H9 (cell line): ENCODE data around the gene LTB4R. TPM values are rescaled to one million over a fixed set of nuclear protein-coding genes. Genes with fewer than 3 reads are reported as not detected.

Source experiments
- DNase-seq: peaks from one replicate; pipeline ENCODE4 v3.0.0-alpha.2; 2017
- H2AFZ ChIP-seq: one replicate; pipeline ENCODE4 v1.6.1; 2013; ENCODE audit warnings: mild to moderate bottlenecking, low read length, control low read depth, moderate library complexity
- H2AK5ac ChIP-seq: 2 replicates; pipeline ENCODE4 v1.6.1; 2013; ENCODE audit warnings: low read length, control low read depth, mixed read lengths; ENCODE audit not compliant: insufficient read length
- H2BK120ac ChIP-seq: one replicate; pipeline ENCODE4 v1.6.1; 2013; ENCODE audit warnings: low read depth, mild to moderate bottlenecking, low read length, control low read depth, inconsistent platforms; ENCODE audit not compliant: poor library complexity, severe bottlenecking
- H2BK12ac ChIP-seq: 2 replicates; pipeline ENCODE4 v1.6.1; 2013; ENCODE audit warnings: low read length, control low read depth, mixed read lengths, low read depth; ENCODE audit not compliant: insufficient read length
- H2BK15ac ChIP-seq: 2 replicates; pipeline ENCODE4 v1.6.1; 2013; ENCODE audit warnings: low read depth, low read length, control low read depth
- H2BK20ac ChIP-seq: one replicate; pipeline ENCODE4 v1.6.1; 2013; ENCODE audit warnings: low read depth, mild to moderate bottlenecking, low read length, control low read depth, inconsistent platforms; ENCODE audit not compliant: poor library complexity, severe bottlenecking
- H2BK5ac ChIP-seq: 2 replicates; pipeline ENCODE4 v1.6.1; 2013; ENCODE audit warnings: low read length, control low read depth, mixed read lengths; ENCODE audit not compliant: insufficient read length
- H3K14ac ChIP-seq: 2 replicates; pipeline ENCODE4 v1.6.1; 2013; ENCODE audit warnings: low read length, control low read depth; ENCODE audit not compliant: insufficient read depth
- H3K18ac ChIP-seq: 2 replicates; pipeline ENCODE4 v1.6.1; 2013; ENCODE audit warnings: low read depth, mild to moderate bottlenecking, mixed read lengths, low read length, control low read depth; ENCODE audit not compliant: insufficient read length
- H3K23ac ChIP-seq: 2 replicates; pipeline ENCODE4 v1.6.1; 2013; ENCODE audit warnings: low read length, control low read depth, mixed read lengths, low read depth; ENCODE audit not compliant: insufficient read length
- H3K23me2 ChIP-seq: 2 replicates; pipeline ENCODE4 v1.6.1; 2013; ENCODE audit warnings: low read depth, mild to moderate bottlenecking, mixed read lengths, low read length, control low read depth; ENCODE audit not compliant: insufficient read length, poor library complexity, severe bottlenecking
- H3K27ac ChIP-seq: 2 replicates; pipeline ENCODE4 v1.5.1; 2013; ENCODE audit warnings: low read length, control low read depth, mixed read lengths, low read depth; ENCODE audit not compliant: insufficient read length
- H3K27me3 ChIP-seq: 2 replicates; pipeline ENCODE4 v1.6.1; 2013; ENCODE audit warnings: low read length, control low read depth, inconsistent platforms; ENCODE audit not compliant: insufficient read depth
- H3K4ac ChIP-seq: 2 replicates; pipeline ENCODE4 v1.6.1; 2013; ENCODE audit warnings: low read depth, mild to moderate bottlenecking, control low read depth, inconsistent platforms, low read length, moderate library complexity
- H3K4me1 ChIP-seq: 2 replicates; pipeline ENCODE4 v1.6.1; 2013; ENCODE audit warnings: low read length, control low read depth, inconsistent platforms; ENCODE audit not compliant: insufficient read depth
- H3K4me2 ChIP-seq: 2 replicates; pipeline ENCODE4 v1.6.1; 2013; ENCODE audit warnings: low read length, control low read depth, mixed read lengths; ENCODE audit not compliant: insufficient read length, insufficient read depth
- H3K56ac ChIP-seq: 2 replicates; pipeline ENCODE4 v1.6.1; 2013; ENCODE audit warnings: low read depth, mild to moderate bottlenecking, mixed read lengths, low read length, control low read depth; ENCODE audit not compliant: insufficient read length
- H3K79me1 ChIP-seq: 2 replicates; pipeline ENCODE4 v1.6.1; 2013; ENCODE audit warnings: low read depth, mild to moderate bottlenecking, moderate library complexity, low read length, control low read depth, inconsistent platforms; ENCODE audit not compliant: insufficient read depth, poor library complexity, severe bottlenecking
- H3K79me2 ChIP-seq: 2 replicates; pipeline ENCODE4 v1.6.1; 2013; ENCODE audit warnings: low read length, control low read depth, inconsistent platforms; ENCODE audit not compliant: insufficient read depth
- H3K9ac ChIP-seq: 2 replicates; pipeline ENCODE4 v1.6.1; 2013; ENCODE audit warnings: low read length, control low read depth, mixed read lengths; ENCODE audit not compliant: insufficient read length; ENCODE audit errors: extremely low read depth
- H3K9me3 ChIP-seq: one replicate; pipeline ENCODE4 v1.6.1; 2013; ENCODE audit warnings: low read depth, low read length, inconsistent platforms; ENCODE audit not compliant: control insufficient read depth
- H3T11ph ChIP-seq: one replicate; pipeline ENCODE4 v1.6.1; 2013; ENCODE audit warnings: mild to moderate bottlenecking, low read length, control low read depth, inconsistent platforms
- H4K20me1 ChIP-seq: one replicate; pipeline ENCODE4 v1.6.1; 2013; ENCODE audit not compliant: control insufficient read depth, insufficient read length, insufficient read depth
- H4K5ac ChIP-seq: 2 replicates; pipeline ENCODE4 v1.6.1; 2013; ENCODE audit warnings: low read depth, mild to moderate bottlenecking, mixed read lengths, low read length, control low read depth; ENCODE audit not compliant: insufficient read length
- H4K8ac ChIP-seq: replicated peaks from 2 replicates; pipeline ENCODE4 v1.6.1; 2013; ENCODE audit warnings: low read length, control low read depth, mixed read lengths, low read depth; ENCODE audit not compliant: insufficient read length
- H4K91ac ChIP-seq: 2 replicates; pipeline ENCODE4 v1.6.1; 2013; ENCODE audit warnings: low read depth, mild to moderate bottlenecking, moderate library complexity, mixed read lengths, low read length, control low read depth; ENCODE audit not compliant: insufficient read length
- H3K27ac Mint-ChIP-seq, 3 experiments: 2 replicates in 2 of 3; 3 replicates in 1 of 3; pipeline ENCODE4 v1.8.0; 2020 to 2021; ENCODE audit warnings: mixed read lengths in 3 of 3, mild to moderate bottlenecking in 1 of 3, moderate library complexity in 1 of 3
- H3K27me3 Mint-ChIP-seq: 2 replicates; pipeline ENCODE4 v1.8.0; 2021; ENCODE audit warnings: low read depth, mild to moderate bottlenecking, moderate library complexity, mixed read lengths
- H3K36me3 Mint-ChIP-seq, 3 experiments: 2 replicates in 2 of 3; 3 replicates in 1 of 3; pipeline ENCODE4 v1.8.0; 2020 to 2021; ENCODE audit warnings: low read depth in 3 of 3, mixed read lengths in 3 of 3; ENCODE audit not compliant: insufficient read depth in 1 of 3
- H3K4me1 Mint-ChIP-seq, 2 experiments: 2 replicates each; pipeline ENCODE4 v1.8.0; 2020; ENCODE audit warnings: mixed read lengths in 2 of 2
- H3K4me3 Mint-ChIP-seq, 2 experiments: 2 replicates in 1 of 2; 3 replicates in 1 of 2; pipeline ENCODE4 v1.8.0; 2020 to 2021; ENCODE audit warnings: mild to moderate bottlenecking in 2 of 2, mixed read lengths in 2 of 2, moderate library complexity in 1 of 2
- H3K9me3 Mint-ChIP-seq, 2 experiments: 2 replicates in 1 of 2; 3 replicates in 1 of 2; pipeline ENCODE4 v1.8.0; 2020; ENCODE audit warnings: mild to moderate bottlenecking in 2 of 2, mixed read lengths in 2 of 2, moderate library complexity in 1 of 2
- CTCF ChIP-seq: fragments of 200-600 bp; sonication (generic); conservative IDR thresholded peaks from 3 replicates; pipeline ENCODE4 v1.8.0; 2021; ENCODE audit warnings: antibody characterized with exemption, mild to moderate bottlenecking
- WGBS: extraction: QIAGEN DNeasy Blood & Tissue Kit; methylation state at CpG from one replicate; pipeline ENCODE4 v1.1.7; 2013; ENCODE audit warnings: missing lambda C conversion rate, low lambda C conversion rate, mixed read lengths; ENCODE audit not compliant: insufficient read length; ENCODE audit errors: extremely low coverage; 5-methylcytosine and 5-hydroxymethylcytosine counted together
- total RNA-seq: library from RNA; stranded (reverse); gene quantifications from 2 replicates; pipeline ENCODE4 v1.2.1, GENCODE V29; 2021

Gene LTB4R
- total RNA-seq, 1 experiment from 2014 or later = 8.9 TPM

GRCh38 chr14:24285351-24285750 lies 26.0 kb upstream of the LTB4R start:
- Histone ChIP-seq H2BK12ac (no peak overlapping the region), H2BK5ac (no peak overlapping the region), H3K18ac (no peak overlapping the region), H3K23me2 (no peaks in the 10 kb centered on the region), H2AK5ac (no peak overlapping the region), H4K20me1 (no peaks in the 10 kb centered on the region), H3K4ac (no peak overlapping the region), H2BK15ac (no peak overlapping the region), H3K27ac (no peak overlapping the region), H3K27me3 (no peaks in the 10 kb centered on the region), H3K56ac (no peak overlapping the region), H3K4me1 (no peaks in the 10 kb centered on the region), H4K5ac (no peak overlapping the region), H2BK20ac (no peak overlapping the region), H3T11ph (no peak overlapping the region), H3K14ac (no peak overlapping the region), H3K79me2 (no peaks in the 10 kb centered on the region), H3K23ac (no peak overlapping the region), H3K9me3 (no peaks in the 10 kb centered on the region), H3K4me2 (no peak overlapping the region), H3K79me1 (no peaks in the 10 kb centered on the region), H3K9ac (no peak overlapping the region), H4K8ac (no peak overlapping the region), H2AFZ (no peak overlapping the region), H2BK120ac (no peak overlapping the region), H4K91ac (no peak overlapping the region)
- Mint-ChIP-seq H3K27me3 (no peaks in the 10 kb centered on the region), H3K36me3 (peaks cover 0 to 7% (median under 1%) of the 10 kb centered on the region in 3 experiments; a peak in 2 of 7 replicates), H3K4me3 (no peak overlapping the region), H3K9me3 (no peaks in the 10 kb centered on the region), H3K4me1 (peaks cover 2% of the 10 kb centered on the region in 2 experiments; a peak in 1 of 4 replicates), H3K27ac (no peak overlapping the region)
- no CpG with 5 or more reads among the region's 4 CpGs for WGBS
- no peak for TF ChIP-seq CTCF
- DNase-seq = no peak
